GM15510 (cell line): ENCODE measurements around the gene HPS4.

Experiments used
- POLR2A ChIP-seq: IDR thresholded peaks from 3 replicates; pipeline ENCODE4 v1.6.1; 2011; ENCODE audit warnings: borderline replicate concordance; ENCODE audit not compliant: insufficient read length; ENCODE audit errors: extremely low read depth

Gene HPS4

GRCh38 chr22:26481694-26482093 lies 1.9 kb downstream of the HPS4 start:
- TF ChIP-seq POLR2A: no peak

- TF ChIP-seq POLR2A: no peak
These were observed 2.4 kb downstream of the HPS4 start for GRCh38 chr22:26481112-26481693.

GRCh38 chr22:26480611-26480932 lies 3.0 kb downstream of the HPS4 start:
- TF ChIP-seq POLR2A: no peak

- TF ChIP-seq POLR2A: no peak
These were observed 3.6 kb downstream of the HPS4 start for GRCh38 chr22:26479792-26480610.

- no peak for TF ChIP-seq POLR2A
These were observed 4.4 kb downstream of the HPS4 start for GRCh38 chr22:26479043-26479791.

- no peak for TF ChIP-seq POLR2A
These were observed 6.2 kb downstream of the HPS4 start for GRCh38 chr22:26477341-26477731.

- no peak for TF ChIP-seq POLR2A
These were observed 6.8 kb downstream of the HPS4 start for GRCh38 chr22:26476705-26477340.

- TF ChIP-seq POLR2A: no peak
These were observed 8.9 kb downstream of the HPS4 start for GRCh38 chr22:26474682-26475081.

GRCh38 chr22:26471522-26471921 lies 12.1 kb downstream of the HPS4 start:
- TF ChIP-seq POLR2A: no peak

GRCh38 chr22:26470807-26471206 lies 12.8 kb downstream of the HPS4 start:
- TF ChIP-seq POLR2A: no peak

- no peak for TF ChIP-seq POLR2A
These were observed 17.4 kb downstream of the HPS4 start for GRCh38 chr22:26466196-26466595.

GRCh38 chr22:26464312-26464711 lies 19.3 kb downstream of the HPS4 start:
- no peak for TF ChIP-seq POLR2A

GRCh38 chr22:26463688-26464087 lies 19.9 kb downstream of the HPS4 start:
- no peak for TF ChIP-seq POLR2A

GRCh38 chr22:26463101-26463661 lies 20.4 kb downstream of the HPS4 start:
- TF ChIP-seq POLR2A: no peak

- TF ChIP-seq POLR2A: no peak
These were observed 20.9 kb downstream of the HPS4 start for GRCh38 chr22:26462641-26463040.
